Activated naive CD8-positive, alpha-beta T cell treated with anti-CD3 and anti-CD28 coated beads, Interleukin-2, amount 50 U/mL, for 24 hours (primary cell): Measurements from ENCODE around the gene ZFP36L1.

Experiments
- ATAC-seq: fragments of 150-1000 bp; cut with Tn5 transposase; one replicate; pipeline ENCODE4 v1.10.0; 2021
- DNase-seq: peaks from one replicate; pipeline ENCODE4 v3.0.0; 2021
- H3K27ac Mint-ChIP-seq: one replicate; pipeline ENCODE4 v1.8.0; 2021; ENCODE audit warnings: mild to moderate bottlenecking, mixed read lengths
- H3K27me3 Mint-ChIP-seq: one replicate; pipeline ENCODE4 v1.8.0; 2021; ENCODE audit warnings: mixed read lengths
- H3K36me3 Mint-ChIP-seq: one replicate; pipeline ENCODE4 v1.8.0; 2021; ENCODE audit warnings: low read depth, mixed read lengths
- H3K4me1 Mint-ChIP-seq: one replicate; pipeline ENCODE4 v1.8.0; 2021; ENCODE audit warnings: mixed read lengths
- H3K4me3 Mint-ChIP-seq: one replicate; pipeline ENCODE4 v1.8.0; 2021; ENCODE audit warnings: mild to moderate bottlenecking, moderate library complexity, mixed read lengths
- H3K9me3 Mint-ChIP-seq: one replicate; pipeline ENCODE4 v1.8.0; 2021; ENCODE audit warnings: mixed read lengths

Gene ZFP36L1

GRCh38 chr14:68810173-68811153, 17.6 kb upstream of the ZFP36L1 start:
- Mint-ChIP-seq H3K27ac (peak overlapping the region; percentile 54), H3K4me1 (peaks cover 75% of the 10 kb centered on the region), H3K4me3 (no peak overlapping the region), H3K36me3 (no peaks in the 10 kb centered on the region), H3K9me3 (no peaks in the 10 kb centered on the region), H3K27me3 (no peaks in the 10 kb centered on the region)
- DNase-seq (no peak), ATAC-seq (no peak)

DNA sequence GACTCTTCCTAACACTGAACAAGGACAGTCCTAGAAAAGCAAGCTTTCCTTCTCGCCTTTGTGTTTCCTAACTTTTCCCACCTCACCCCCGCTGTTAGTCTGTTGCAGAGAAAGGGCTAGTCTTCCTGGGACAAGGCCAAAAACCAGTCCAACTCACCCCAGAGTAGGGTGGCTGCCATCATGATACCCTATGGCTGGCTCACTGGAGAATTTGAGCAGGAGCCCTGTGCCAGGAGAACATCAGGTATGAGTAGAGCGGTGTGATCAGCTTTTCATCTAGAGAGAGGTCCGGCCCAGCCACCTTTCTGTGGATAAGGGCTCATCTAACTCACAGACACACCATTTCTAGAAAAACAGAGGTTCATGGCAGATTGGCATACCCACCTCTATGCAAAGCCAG, 16.7 kb upstream of the ZFP36L1 start:
- no peaks in the 10 kb centered on the region for H3K36me3 Mint-ChIP-seq
- peaks cover 3% of the 10 kb centered on the region for H3K9me3 Mint-ChIP-seq
- no peak overlapping the region for H3K27ac Mint-ChIP-seq
- ATAC-seq (no peak), DNase-seq (no peak)
- no peak overlapping the region for H3K4me3 Mint-ChIP-seq
- no peaks in the 10 kb centered on the region for H3K27me3 Mint-ChIP-seq
- peaks cover 70% of the 10 kb centered on the region for H3K4me1 Mint-ChIP-seq

- Mint-ChIP-seq H3K36me3 (no peaks in the 10 kb centered on the region), H3K4me1 (peaks cover 64% of the 10 kb centered on the region), H3K4me3 (no peak overlapping the region), H3K27me3 (no peaks in the 10 kb centered on the region), H3K9me3 (peaks cover 7% of the 10 kb centered on the region), H3K27ac (no peak overlapping the region)
- no peak for ATAC-seq
- DNase-seq: no peak
Measured at GRCh38 chr14:68808696-68809480, 16.0 kb upstream of the ZFP36L1 start.

- DNase-seq: no peak
- Mint-ChIP-seq H3K27ac (no peak overlapping the region), H3K4me3 (no peak overlapping the region), H3K9me3 (peaks cover 11% of the 10 kb centered on the region), H3K36me3 (no peaks in the 10 kb centered on the region), H3K4me1 (peaks cover 55% of the 10 kb centered on the region), H3K27me3 (no peaks in the 10 kb centered on the region)
- ATAC-seq: no peak
Measured at GRCh38 chr14:68807987-68808386, 15.1 kb upstream of the ZFP36L1 start.

- Mint-ChIP-seq H3K27ac (peak overlapping the region; percentile 65), H3K36me3 (peaks cover 2% of the 10 kb centered on the region), H3K4me3 (no peak overlapping the region), H3K9me3 (peaks cover 13% of the 10 kb centered on the region), H3K27me3 (no peaks in the 10 kb centered on the region), H3K4me1 (peaks cover 49% of the 10 kb centered on the region)
- DNase-seq (no peak), ATAC-seq (no peak)
Measured at GRCh38 chr14:68807148-68807600, 14.3 kb upstream of the ZFP36L1 start.

- DNase-seq: no peak
- Mint-ChIP-seq H3K9me3 (peaks cover 18% of the 10 kb centered on the region), H3K4me3 (no peak overlapping the region), H3K36me3 (peaks cover 7% of the 10 kb centered on the region), H3K27me3 (no peaks in the 10 kb centered on the region), H3K27ac (peak overlapping the region; percentile 65), H3K4me1 (peaks cover 51% of the 10 kb centered on the region)
- no peak for ATAC-seq
Measured at GRCh38 chr14:68806526-68807147, 13.8 kb upstream of the ZFP36L1 start.

- Mint-ChIP-seq H3K27me3 (no peaks in the 10 kb centered on the region), H3K27ac (no peak overlapping the region), H3K9me3 (peaks cover 23% of the 10 kb centered on the region), H3K36me3 (peaks cover 11% of the 10 kb centered on the region), H3K4me1 (peaks cover 48% of the 10 kb centered on the region), H3K4me3 (no peak overlapping the region)
- ATAC-seq (no peak), DNase-seq (no peak)
Measured at GRCh38 chr14:68805414-68805813, 12.5 kb upstream of the ZFP36L1 start.

DNA sequence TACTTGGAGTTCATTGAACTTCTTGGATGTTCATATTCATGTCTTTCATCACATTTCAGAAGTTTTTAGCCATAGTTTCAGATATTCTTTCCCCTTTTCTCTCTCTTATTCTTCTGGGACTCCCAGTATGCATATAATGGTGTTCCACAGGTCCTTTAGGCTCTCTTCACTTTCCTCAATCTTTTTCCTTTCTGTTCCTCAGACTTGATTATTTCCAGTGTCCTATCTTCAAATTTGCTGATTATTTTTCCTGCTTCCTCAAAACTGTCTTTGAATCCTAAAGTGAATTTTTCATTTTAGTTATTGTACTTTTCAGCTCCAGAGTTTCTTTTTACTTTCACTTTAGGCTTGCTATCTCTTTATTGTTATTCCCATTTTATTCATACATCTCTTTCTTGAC, 8.8 kb upstream of the ZFP36L1 start:
- Mint-ChIP-seq H3K4me3 (peak overlapping the region; percentile 37), H3K27me3 (no peaks in the 10 kb centered on the region), H3K36me3 (peaks cover 20% of the 10 kb centered on the region), H3K4me1 (peaks cover 63% of the 10 kb centered on the region), H3K27ac (peak overlapping the region; percentile 8), H3K9me3 (peaks cover 29% of the 10 kb centered on the region)
- DNase-seq: no peak
- no peak for ATAC-seq

DNA sequence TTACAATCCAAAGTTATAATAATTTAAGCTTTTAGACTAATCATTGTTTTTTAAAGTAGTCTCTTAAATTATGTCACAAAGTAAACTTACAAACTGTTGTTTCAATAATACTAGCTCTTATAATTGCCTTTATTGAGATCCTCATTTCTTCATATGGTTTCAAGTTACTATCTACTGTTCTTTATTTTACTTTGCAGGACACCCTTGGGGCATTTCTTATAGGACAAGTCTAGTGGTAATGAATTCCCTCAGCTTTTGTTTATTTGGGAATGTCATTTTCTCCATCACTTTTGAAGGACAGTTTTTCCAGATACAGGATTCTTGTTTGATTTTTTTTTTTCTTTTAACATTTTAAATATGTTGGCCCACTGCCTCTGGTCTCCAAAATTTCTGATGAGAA, 8.1 kb upstream of the ZFP36L1 start:
- ATAC-seq (no peak), DNase-seq (no peak)
- Mint-ChIP-seq H3K9me3 (peaks cover 29% of the 10 kb centered on the region), H3K27me3 (no peaks in the 10 kb centered on the region), H3K4me1 (peaks cover 64% of the 10 kb centered on the region), H3K36me3 (peaks cover 20% of the 10 kb centered on the region), H3K4me3 (no peak overlapping the region), H3K27ac (no peak overlapping the region)

DNA sequence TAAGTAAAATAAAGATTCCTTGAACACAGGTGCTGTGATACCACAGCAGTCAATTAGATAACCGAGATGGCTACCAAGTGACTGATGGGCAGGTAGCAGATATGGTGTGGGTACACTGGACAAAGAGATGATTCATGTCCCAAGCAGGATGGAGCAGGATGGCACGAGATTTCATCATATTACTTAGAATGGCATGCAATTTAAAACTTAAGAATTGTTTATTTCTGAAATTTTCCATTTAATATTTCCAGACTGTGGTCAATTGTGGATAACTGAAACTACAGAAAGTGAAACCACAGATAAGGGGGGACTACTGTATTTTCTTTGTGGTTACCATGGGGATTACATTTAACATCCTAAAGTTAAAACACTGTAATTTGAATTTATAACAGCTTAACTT, 7.5 kb upstream of the ZFP36L1 start:
- Mint-ChIP-seq H3K4me3 (no peak overlapping the region), H3K36me3 (peaks cover 20% of the 10 kb centered on the region), H3K4me1 (peaks cover 59% of the 10 kb centered on the region), H3K27ac (peak overlapping the region; percentile 73), H3K27me3 (no peaks in the 10 kb centered on the region), H3K9me3 (peaks cover 29% of the 10 kb centered on the region)
- DNase-seq (no peak), ATAC-seq (no peak)

DNA sequence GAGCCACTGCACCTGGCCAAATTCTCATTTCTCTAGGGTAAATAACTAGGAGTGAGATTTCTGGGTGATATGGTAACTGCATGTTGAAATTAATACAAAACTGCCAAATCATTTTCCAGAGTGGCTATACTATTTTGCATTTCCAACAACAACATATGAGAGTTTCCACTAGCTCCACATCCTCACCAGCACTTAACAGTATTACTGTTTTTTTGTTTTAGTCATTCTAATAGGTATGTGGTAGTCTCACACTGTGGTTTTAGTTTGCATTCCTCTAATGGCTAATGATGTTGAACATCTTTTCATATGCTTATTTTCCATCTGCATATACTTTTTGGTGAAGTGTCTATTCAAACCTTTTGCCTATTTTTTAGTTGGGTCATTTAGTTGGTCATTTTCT, 5.8 kb upstream of the ZFP36L1 start:
- peaks cover 69% of the 10 kb centered on the region for H3K4me1 Mint-ChIP-seq
- DNase-seq (no peak), ATAC-seq (no peak)

DNA sequence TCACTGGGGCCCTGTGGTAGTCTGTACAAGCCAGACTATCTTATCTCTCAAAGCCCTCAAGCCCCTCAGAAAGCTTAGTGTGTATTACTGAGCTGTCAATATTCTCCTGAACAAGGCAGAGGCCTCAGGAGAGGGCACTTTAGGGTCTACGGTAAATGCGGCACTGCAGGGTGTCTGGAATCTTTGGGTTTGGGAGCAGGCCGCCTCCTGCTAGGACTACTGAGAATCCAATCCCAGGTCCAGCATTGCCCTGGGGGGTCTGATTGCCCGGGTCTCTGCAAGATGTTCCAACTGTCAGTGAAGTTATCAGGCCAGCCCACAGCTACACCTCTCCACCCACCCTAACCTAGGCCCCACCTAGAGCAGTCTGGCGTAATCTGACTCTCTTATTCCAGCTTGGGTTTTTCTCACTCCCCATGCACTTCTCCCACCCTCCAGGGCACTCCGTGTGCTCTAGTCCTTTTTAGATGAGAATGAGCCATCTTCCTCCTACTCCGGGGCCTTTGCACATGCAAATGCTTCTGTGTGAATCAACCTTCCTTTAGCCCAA, 4.3 kb upstream of the ZFP36L1 start:
- peak overlapping the region; percentile 92 for H3K4me3 Mint-ChIP-seq
- peaks cover 72% of the 10 kb centered on the region for H3K4me1 Mint-ChIP-seq
- peaks cover 26% of the 10 kb centered on the region for H3K36me3 Mint-ChIP-seq
- H3K27me3 Mint-ChIP-seq: peaks cover 3% of the 10 kb centered on the region
- ATAC-seq: peak; percentile 17
- peak overlapping the region; percentile 99 for H3K27ac Mint-ChIP-seq
- DNase-seq: no peak
- H3K9me3 Mint-ChIP-seq: peaks cover 17% of the 10 kb centered on the region

More for the DNA sequence above, 5.8 kb upstream of the ZFP36L1 start:
- Mint-ChIP-seq H3K9me3 (peaks cover 22% of the 10 kb centered on the region), H3K27me3 (no peaks in the 10 kb centered on the region), H3K4me3 (no peak overlapping the region), H3K36me3 (peaks cover 20% of the 10 kb centered on the region), H3K27ac (peak overlapping the region; percentile 99)

GRCh38 chr14:68796418-68797101, 3.7 kb upstream of the ZFP36L1 start:
- Mint-ChIP-seq H3K27ac (peak overlapping the region; percentile 99), H3K4me3 (peak overlapping the region; percentile 92), H3K4me1 (peaks cover 66% of the 10 kb centered on the region), H3K27me3 (peaks cover 3% of the 10 kb centered on the region), H3K9me3 (peaks cover 10% of the 10 kb centered on the region), H3K36me3 (peaks cover 23% of the 10 kb centered on the region)
- DNase-seq (no peak), ATAC-seq (no peak)
